NCI-H1092 (cell line): Measurements from ENCODE around the gene NRIP3.
"Not testable (repeated sequence)": the region's sequence is repeated elsewhere in the genome, so short reads cannot be mapped to it uniquely, and the experiment has no call there.

Experiments used
- DNase-seq: peaks from one replicate; lab custom pipeline; 2025; lab: John Stamatoyannopoulos, UW

The NRIP3 gene

DNA sequence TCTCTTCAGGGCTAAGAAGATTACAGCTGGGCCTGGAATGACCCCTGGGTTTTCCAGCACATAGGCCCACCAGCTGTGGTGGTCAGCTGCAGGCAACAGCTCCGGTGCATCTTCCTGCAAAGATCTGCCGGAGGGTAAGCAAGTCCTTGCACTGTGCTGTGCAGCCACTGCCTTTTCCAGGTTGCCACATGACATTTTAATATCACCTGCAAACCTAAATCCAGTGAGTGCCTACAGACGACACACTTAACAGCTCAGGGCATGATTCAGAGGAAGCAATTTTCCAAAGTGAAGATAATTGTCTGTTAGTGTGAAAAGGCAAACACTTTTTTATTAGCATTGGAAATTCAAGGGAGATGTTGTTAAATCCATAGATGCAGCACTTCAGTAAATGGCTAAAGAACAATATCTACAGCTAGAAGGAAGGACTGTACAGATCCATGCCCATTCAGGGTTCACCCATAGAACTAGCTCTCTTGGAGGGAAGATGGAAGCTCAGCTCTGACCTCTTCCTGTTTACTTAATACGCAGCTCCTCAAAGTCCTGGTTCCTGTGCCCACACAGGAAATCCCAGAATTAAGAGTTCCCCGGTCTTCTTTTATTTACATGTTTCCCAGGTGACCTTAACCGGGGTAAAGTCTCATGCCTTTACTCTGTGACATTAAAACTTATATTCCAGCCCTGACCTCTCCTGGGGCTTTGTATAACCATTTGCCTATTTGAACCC is 13.3 kb upstream of the NRIP3 start:
- no peak for DNase-seq

DNA sequence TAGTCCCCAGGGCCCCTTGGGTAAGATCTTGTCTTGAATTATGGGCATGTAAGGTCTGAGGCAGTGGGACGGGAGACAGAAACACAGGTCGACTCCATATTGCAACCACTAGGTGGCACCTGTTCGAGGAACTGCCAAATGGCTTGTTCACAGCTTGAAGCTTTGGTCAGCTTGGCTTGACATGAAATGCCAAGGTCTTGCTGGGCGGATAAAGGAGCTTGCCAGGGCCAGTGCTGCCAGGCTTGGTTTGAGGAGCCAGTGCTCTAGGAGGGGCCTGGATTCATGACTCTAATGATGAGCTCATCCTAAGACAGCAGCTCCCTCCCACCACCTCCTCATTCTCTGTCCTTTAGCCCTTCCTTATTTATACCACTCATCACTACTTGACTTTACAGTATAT is 11.9 kb upstream of the NRIP3 start:
- peak; percentile 49 for DNase-seq

DNA sequence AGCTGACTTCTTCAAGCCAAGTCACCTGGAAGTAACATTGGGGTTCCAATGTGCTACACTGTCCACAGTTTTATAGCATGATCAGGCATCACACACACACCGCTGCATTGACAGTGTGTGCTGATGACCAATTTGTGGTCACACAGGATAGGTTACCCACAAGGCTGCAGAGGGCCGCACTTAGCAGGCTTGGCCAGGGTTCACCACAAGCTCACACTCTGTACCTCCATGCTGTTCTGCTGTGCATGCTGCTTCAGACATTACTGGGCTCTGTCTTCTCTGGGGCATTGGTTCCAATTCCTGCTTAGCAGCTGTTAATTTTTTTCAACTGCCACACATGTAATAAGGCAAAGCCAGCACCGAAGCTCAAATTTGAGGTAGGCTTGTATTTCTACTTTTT is 11.0 kb upstream of the NRIP3 start:
- DNase-seq: no peak

DNA sequence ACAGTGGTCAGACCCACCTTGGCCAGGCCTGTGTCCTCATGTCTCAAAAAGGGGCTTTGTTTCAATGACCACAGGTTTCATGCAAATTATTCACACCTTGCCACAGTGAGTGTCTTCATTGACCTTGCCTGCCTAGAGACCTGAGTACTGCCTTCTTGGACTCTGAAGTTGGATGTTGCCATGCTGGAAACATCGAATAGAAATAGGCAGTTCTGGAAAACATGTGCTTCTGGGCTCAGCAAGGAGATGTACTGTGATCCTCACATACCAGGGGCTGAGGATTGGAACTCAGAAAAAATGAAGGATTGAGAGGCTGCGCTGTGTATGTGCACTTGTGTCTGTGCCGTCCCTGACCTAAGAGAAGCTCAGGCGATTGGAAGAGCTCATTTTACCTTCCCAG is 9.6 kb upstream of the NRIP3 start:
- no peak for DNase-seq

DNA sequence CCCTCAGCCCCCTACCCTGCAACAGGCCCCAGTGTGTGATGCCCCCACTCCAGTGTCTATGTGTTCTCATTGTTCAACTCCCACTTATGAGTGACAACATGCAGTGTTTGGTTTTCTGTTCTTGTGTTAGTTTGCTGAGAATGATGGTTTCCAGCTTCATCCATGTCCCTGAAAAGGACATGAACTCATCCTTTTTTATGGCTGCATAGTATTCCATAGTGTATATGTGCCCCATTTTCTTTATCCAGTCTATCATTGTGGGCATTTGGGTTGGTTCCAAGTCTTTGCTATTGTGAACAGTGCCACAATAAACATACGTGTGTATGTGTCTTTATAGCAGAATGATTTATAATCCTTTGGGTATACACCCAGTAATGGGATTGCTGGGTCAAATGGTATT is 5.7 kb upstream of the NRIP3 start:
- DNase-seq: not testable (repeated sequence)

DNA sequence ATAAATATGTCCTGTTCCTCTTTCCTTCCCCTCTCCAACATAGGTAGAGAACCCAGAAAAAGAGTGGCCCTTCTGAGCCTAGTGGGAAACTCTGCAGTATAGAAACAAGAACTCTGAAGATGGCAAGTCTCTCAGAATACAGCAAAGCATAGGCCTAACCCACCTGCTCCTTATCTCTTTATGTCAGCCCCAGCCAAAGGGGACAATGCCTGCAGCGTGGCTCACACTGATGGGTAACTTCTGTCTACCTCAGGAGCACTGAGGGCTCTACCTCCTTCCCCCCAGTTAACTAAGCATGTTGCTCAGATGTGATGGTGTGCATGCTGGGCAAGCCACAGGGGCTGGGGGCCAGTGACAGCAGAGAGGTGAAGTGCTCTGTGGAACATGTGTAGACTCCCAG is 4.9 kb upstream of the NRIP3 start:
- no peak for DNase-seq

DNA sequence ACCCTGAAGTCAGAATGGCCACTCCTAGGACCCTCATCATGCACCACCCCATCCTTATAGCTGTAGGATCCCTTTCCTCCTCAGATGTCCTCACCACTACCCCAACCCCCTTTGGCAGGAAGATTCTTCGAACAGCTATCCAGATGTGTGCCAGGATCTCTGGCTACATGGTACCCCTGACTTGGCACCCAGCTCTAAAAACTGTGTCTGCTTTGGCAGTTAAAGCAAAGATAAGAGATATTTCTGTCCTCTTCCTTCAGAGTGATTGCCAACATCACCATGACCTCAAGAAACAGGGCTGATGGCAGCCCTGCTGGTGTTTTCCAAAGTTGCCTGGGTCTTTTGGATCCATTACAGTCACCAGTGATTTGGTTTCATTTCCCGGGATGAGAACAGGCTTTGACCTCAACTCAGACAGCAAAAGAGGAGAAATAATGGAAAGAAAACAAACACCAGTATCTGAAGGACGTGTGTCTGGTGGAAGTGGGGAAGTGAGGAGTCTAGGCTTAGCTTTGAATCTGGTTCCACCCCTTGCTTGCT is 4.3 kb upstream of the NRIP3 start:
- no peak for DNase-seq

DNA sequence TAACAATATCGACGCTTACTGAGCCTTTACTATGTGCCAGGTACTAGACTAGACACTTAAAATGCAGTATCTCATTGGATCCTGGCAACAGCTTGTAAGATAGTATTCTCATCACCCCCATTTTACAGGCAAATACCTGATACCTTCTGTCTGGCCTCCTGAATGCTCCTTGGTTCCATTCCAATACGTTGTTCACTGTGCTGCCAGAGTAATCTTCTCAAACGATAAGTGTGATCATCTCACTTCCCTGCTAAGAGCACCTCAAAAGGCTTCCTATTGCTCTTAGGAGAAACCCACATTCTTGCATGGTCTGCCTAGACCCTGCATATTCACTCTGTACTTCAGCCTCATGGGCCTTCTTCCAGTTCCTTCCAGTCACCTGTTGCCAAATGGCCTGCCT is 1.3 kb upstream of the NRIP3 start:
- no peak for DNase-seq

DNA sequence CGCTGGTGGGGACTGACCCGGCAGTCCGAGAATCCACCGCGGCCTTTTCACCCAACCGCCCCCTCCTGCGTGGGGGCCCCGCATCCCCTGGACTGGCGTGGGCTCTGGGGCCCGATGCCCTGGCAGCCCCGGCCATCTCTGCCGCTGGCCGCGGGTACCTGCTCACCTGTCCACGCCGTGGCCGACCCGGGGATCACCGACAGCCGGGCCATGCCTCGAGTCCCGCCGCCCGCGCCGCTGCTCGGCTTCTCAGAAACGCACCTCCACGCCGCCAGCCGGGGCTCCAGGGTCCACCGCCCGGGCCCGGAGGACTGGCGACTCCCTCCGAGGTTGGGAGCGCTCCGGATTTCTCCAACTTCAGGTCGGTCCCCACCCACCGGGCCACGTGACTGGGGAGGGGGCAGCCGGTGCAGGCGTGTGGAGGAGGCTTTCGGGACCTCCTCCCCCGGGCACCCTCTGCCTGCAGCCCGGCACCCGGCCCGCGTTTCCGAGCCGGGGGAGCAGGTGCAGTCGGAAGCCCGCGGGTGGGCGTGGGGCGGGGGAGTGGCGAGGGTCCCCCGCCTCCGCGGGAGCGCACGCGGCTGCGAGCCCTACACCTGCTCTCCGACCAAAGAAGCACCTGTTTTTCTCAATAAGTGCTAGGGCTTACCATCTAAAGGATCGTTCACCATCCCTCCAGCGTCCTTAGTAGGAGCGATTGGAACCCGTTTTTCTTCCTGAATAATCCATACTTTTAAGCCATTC is 554 bp upstream of the NRIP3 start:
- peak; percentile 23 for DNase-seq

DNA sequence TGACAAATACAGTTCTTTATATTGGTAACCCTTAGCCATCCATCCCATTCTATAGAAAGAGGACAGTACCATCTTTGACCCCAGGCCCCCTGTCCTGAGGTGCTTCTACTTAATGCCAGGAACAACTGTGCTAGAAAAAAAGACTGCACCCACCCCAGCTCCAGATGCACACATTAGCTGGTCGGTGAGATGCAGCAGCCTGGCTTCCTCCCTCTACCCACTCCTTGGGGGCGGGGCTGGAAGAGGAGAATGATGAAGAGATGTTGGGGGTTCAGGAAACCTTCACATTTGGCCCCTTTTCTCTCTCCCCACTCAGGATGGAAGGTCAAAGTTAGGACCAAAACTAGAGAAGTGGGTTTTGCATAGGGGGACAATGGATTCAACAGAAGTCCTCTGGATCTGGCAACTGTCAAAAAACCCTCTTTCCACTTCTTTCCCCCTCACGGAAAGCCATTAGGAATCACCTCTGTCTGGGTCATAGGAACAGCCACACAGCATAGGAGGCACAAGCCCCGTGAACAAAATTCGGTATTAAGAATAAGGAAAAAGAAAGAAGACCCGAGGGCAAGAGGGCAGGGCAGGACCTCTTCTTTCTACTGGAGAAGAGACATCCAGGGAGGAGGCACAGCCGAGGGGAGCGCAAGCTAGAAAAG is 755 bp downstream of the NRIP3 start:
- no peak for DNase-seq

DNA sequence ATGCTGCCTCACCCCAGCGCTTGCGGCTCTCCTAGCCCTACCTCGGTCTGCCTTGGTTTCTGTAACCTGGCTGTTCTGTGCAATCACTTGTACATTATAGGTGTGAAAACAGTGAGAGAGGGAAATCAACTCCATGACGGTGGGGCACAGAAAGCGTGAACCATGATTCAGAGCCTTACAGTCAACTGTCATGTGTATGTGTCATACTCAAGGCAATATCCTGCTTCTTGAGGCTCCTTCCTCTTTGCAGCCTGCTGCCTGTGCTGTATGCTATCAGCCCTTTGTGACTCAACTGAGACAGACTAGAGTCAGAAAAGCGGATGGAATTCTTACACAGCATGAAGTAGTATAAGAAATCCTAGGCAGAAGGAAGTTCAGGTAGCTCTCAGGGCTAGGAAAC is 2.1 kb downstream of the NRIP3 start:
- DNase-seq: no peak

DNA sequence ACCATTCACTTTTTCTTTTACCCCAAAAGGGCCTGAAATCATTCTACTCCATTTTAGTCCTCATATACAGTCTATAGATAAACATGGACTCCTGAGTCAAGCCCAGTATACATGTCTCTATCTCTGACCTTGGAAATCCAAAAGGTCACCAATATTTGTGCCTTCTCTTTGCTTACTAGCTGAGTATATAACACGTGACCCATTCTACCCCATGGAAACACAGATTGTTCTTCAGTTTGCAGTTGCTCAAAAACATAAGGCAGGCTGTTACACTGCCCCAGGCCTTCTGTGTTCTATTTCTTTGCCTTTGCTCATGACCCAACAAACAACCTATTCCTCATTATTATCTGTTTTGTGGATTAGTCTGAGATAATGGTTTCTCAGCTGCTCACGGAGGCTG is 5.8 kb downstream of the NRIP3 start:
- no peak for DNase-seq

DNA sequence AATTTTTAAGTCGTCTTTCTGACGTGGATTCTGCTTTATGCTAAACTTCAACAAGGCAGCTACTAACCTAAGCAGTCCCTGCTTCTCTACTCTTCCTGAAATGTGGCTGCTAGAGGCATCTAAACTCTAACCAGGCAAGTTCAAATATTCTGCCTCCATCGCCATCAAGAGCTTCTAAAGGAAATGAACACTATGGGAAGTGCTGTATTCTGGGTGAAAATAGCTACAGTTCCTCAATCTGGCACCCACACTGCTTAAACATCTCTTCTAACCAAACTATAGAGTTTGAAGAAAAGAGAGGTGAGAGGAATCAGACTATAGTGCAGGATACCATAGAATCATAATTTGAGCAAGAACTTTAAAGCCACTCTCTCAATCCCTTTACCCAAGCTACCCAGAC is 6.3 kb downstream of the NRIP3 start:
- no peak for DNase-seq

DNA sequence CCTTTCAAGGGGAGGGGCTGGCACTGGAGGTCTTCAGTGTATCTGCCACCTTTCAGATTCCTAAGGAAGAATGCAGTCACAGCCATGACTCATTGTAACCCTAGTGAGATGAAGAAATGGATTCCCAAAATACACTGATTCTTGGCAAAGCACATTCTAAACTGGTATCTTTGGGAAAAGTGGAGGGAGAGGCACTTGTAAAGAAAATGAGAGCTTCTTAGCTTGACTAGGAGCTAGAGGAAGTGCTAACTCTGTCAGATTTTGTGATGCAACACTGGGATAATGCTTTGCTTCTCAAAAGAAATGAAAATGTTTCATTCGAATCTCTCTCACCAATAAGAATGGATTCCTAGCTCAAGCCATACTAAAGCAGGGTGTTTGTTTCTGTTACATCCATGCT is 14.3 kb downstream of the NRIP3 start:
- no peak for DNase-seq

DNA sequence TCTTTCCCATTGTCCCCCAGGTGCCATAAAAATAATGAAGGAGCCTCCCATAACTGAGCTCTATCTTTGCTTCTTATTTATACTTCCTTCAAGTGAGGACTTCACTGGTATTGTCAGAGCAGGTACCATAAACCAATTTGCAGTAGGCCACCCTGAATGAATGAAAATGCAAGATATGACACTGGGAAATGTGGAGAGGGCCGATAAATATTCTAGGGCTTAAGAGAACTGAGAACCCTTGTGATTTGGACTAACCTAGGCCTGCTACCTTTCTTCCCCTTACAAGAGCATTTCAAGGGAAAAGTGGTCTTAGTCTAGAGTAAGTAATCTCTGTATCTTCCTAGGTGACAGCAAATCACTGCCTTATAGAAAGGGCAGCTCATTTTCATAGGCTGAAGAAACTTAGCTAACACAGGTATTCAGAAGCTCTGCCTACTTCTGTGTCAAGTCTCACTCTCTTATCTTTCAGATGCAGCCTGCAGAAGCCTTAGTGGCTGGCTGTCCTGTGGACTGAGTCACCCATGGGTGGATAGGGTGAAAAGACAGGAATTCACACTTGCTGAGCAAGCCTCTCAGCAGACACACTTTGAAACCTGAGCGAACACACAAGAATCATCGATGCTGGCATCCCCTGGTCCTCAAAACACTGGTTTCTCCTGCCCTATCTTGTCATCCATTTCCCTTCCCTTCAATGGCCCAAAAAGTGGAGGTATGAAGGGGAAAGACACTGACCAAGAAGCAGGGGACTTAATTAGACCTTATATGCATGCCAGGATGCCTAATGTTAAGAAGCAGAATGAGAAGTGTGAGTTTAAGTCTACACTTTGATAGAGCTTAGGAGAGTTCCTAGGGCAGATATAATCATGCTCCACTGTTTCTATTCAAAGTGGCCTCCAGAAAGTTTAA is 15.2 kb downstream of the NRIP3 start:
- no peak for DNase-seq

DNA sequence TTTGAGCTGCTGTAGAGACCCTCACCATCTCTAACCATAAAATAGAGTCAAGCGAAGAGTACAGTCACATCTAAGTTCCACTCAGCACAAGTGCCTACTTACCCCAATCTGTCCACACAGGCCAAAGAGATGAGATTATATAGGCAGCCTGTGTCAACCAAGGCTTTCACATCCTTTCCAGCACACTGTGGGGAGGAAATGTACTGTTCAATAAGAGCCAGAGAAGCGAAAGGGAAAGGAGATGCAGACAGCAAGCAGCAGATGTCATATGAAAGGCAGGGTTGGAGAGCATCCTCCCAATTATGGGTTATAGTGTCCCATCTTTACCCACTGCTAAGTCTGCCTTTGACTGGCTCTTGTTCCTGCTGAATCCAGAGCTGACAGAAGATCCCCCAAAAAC is 16.4 kb downstream of the NRIP3 start:
- no peak for DNase-seq

DNA sequence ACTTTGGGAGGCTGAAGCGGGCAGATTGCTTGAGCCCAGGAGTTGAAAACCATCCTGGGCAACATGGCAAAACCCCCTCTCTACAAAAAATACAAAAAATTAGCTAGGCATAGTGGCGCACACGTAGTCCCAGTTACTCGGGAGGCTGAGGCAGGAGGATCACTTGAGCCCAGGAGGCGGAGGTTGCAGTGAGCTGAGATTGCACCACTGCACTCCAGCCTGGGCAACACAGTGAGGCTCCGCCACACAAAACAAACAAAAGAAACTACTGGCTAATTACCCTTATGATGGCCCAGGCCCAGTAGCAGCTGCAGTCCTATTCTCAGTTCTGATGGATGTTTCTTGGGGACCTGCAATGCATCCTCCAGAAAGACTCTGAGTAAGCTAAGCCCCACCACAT is 17.0 kb downstream of the NRIP3 start:
- DNase-seq: not testable (repeated sequence)

DNA sequence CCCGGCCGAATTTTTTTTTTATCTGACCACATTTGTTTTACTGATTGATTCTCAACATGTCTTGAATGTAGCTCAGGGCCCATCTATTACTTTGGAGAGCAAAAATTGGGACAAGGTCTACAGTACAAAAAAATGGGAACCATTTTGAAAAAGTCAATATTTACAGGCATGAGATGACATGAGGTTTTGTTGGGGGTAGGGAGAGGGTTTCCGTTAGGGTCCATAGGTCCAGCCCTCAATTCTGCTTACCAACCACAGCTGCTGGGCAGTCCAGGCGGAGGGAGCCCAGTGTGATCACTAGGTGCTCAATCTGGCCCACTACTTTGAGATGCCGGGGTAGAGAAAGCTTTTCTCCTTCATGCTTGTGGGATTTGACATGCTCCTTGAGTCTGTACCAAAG is 18.3 kb downstream of the NRIP3 start:
- DNase-seq: no peak

DNA sequence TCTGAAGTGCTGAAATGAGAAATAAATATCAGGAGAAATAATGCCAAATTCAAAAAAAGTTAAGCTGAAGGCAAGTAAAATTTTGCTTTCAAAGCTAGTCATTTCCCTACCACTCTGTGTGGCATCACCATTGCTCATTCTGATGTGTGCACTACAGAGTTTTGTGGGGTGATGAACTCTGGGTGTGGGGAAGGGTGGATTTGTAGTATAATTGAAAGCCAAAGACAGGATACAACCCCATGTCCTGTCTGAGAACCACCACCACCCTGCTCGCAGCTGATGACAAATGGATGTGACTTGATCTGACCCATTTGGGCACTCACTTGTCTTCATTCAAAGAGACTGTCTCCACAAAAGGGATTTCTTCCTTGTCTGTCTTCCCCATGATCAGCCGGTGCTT is 20.2 kb downstream of the NRIP3 start:
- no peak for DNase-seq

DNA sequence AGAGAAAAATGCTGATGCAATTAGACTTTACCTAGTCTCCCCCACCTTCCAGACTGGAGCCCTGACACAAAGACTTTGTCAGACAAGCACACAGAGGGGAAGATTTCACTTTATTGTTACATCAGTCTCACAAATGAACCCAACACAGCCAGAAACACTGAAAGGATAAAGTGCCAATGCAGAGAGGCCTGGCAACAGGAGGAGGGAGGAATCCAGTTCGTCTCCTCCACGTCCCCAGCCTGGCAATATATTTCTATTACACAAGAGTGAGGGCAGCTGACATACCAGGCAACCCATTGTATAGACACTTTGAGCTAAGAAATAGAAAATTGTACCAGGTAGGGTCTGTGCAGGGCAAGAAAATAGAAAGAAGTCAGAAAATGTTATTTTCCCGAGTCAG is 23.3 kb downstream of the NRIP3 start:
- DNase-seq: no peak

DNA sequence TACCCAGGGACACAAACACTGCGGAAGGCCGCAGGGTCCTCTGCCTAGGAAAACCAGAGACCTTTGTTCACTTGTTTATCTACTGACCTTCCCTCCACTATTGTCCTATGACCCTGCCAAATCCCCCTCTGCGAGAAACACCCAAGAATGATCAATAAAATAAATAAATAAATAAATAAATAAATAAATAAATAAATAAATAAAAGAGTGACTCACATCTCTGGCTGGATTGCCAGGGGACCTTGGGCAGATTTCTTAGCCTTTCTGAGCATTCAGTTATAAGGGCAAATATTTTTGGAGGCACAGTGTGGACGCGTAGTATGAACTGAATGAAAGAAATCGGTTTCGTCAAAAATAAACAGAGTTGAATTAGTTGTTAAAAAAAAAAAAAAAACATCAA is 24.4 kb downstream of the NRIP3 start:
- DNase-seq: not testable (repeated sequence)

DNA sequence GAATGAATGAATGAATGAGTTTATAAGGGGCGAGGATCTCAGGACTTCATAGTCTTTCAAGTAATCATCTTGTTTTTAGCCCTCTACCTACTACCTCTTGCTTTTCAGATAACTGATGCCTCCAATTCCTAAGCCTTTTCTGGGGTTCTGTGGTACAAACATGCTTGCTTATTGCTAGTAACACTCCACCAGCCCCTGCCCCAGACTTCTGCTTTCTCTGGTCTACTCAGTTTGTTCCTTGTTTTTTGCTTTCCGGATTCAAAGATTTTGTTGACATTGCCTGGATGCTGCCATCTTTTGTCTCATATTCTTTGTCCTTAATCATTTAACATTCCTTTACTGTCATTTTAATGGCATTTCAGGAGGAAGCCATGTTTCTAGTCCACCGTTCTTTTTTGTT is 30.7 kb downstream of the NRIP3 start:
- DNase-seq: no peak
